Esophagus muscularis mucosa (tissue), 4 donors: ENCODE results near the gene RABAC1. TPM values are rescaled to one million over a fixed set of nuclear protein-coding genes. Genes with fewer than 3 reads are reported as not detected.

ENCODE experiments used
- DNase-seq: peaks from one replicate; pipeline ENCODE4 v3.0.0-alpha.2; 2017; ENCODE audit errors: extremely low spot score
- H3K27ac ChIP-seq, 4 donors: fragments of 200-600 bp; sonication (generic); replicated peaks in 1 of 4; 1 replicate in 3 of 4; 2 replicates in 1 of 4; pipeline ENCODE4 v1.5.1; 2016 to 2019; ENCODE audit warnings: mild to moderate bottlenecking in 1 of 4
- H3K27me3 ChIP-seq, 4 donors: fragments of 200-600 bp; sonication (generic); one replicate each; pipeline versions ENCODE4 v1.5.1 to v1.6.0; 2016 to 2019
- H3K36me3 ChIP-seq, 4 donors: fragments of 200-600 bp; sonication (generic); one replicate each; pipeline ENCODE4 v1.5.1; 2016 to 2019
- H3K4me1 ChIP-seq, 4 donors: fragments of 200-600 bp; sonication (generic); one replicate each; pipeline ENCODE4 v1.5.1; 2016 to 2019
- H3K4me3 ChIP-seq, 4 donors: fragments of 200-600 bp; sonication (generic); 1 replicate in 2 of 4; 2 replicates in 2 of 4; pipeline ENCODE4 v1.5.1; 2016 to 2019; ENCODE audit warnings: mild to moderate bottlenecking in 4 of 4, moderate library complexity in 1 of 4
- H3K9me3 ChIP-seq, 4 donors: fragments of 200-600 bp; sonication (generic); 1 replicate in 3 of 4; 2 replicates in 1 of 4; pipeline ENCODE4 v1.5.1; 2016 to 2019
- EP300 ChIP-seq: sonication (generic); formaldehyde crosslinking; IDR thresholded peaks from one replicate; pipeline ENCODE4 v1.6.1; 2017; ENCODE audit warnings: antibody characterized with exemption
- POLR2A ChIP-seq: fragments of 450-650 bp; IDR thresholded peaks from one replicate; pipeline ENCODE4 v1.6.1; 2017; ENCODE audit warnings: antibody characterized with exemption, moderate library complexity, mild to moderate bottlenecking, low read depth
- POLR2AphosphoS5 ChIP-seq, 2 donors: sonication (generic); formaldehyde crosslinking; IDR thresholded peaks; one replicate each; pipeline ENCODE4 v1.6.1; 2017; ENCODE audit warnings: antibody characterized with exemption in 2 of 2
- WGBS: methylation state at CpG from one replicate; pipeline ENCODE4 v1.1.5; 2018; 5-methylcytosine and 5-hydroxymethylcytosine counted together
- intact Hi-C: fragments of 100-400 bp; cut with DNase I; formaldehyde crosslinking; loops from one replicate; pipeline ENCODE4 v1.15.1; 2023
- total RNA-seq, 4 donors: library from RNA; depleted of rRNA; stranded (reverse); fragments of >200 nt; gene quantifications; one replicate each; pipeline versions ENCODE4 v1.1.0 to v1.2.1, GENCODE V29; 2016
- TF ChIP-seq, protein P1 (sequence below), 3 experiments: fragments of 200-600 bp in 2 of 3; fragments of 450-650 bp in 1 of 3; sonication (generic) in 2 of 3; IDR thresholded peaks; one replicate each; pipeline ENCODE4 v1.5.1; 2017 to 2019; ENCODE audit warnings: antibody characterized with exemption in 3 of 3, mild to moderate bottlenecking in 2 of 3, moderate library complexity in 1 of 3

Gene RABAC1
- total RNA-seq, 4 donors from 2014 or later = 142 to 250 (median 201) TPM

DNA sequence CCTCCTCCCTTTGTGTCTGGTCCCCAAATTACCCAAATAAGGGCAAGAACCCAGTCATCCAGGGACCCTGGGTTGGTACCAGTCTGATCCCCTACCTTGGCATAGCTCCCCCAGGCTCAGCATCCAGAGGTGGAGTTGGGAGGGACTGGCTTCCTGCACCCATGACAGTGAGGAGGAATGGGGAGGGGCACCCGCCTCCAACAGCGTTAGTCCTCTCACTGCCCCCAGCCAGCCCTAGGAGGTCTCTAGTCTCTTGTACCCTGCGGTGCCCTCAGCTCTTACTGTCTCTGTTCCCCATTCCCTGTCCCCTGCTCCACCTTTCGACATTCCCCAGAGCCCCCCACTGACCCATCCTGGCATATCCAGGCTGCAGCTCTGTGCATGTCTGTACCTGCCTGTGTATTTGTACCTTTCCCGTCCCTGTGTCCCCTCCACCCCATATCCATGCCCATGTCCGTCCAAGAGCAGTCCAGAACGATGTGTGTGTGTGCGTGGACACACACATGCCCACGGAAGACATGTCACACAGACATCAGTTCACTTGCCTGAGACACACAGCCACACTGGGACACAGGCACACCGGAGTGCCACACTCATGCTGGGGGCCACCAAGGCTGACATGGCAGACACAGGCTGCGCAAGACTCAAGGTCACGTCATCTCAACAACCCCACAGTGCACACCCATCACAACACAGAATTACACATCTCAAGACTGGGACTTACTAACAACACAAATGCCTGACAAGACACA is 48.7 kb downstream of the RABAC1 start:
- Histone ChIP-seq H3K9me3 (no peaks in the 10 kb centered on the region), H3K4me1 (peaks cover 0 to 22% (median 18%) of the 10 kb centered on the region in 4 donors), H3K4me3 (no peak overlapping the region), H3K27ac (no peak overlapping the region), H3K36me3 (peaks cover 5 to 28% (median 23%) of the 10 kb centered on the region in 4 donors), H3K27me3 (peaks cover 5 to 56% (median 34%) of the 10 kb centered on the region in 4 donors)
- intact Hi-C loops = no loop called here
- 46% methylated on average over 7 of the region's 12 CpGs for WGBS
- peak in 1 of 2 donors; percentile 12 for TF ChIP-seq POLR2AphosphoS5 (IDR thresholded peaks at IDR 0.05)
- TF ChIP-seq POLR2A = no peak
- TF ChIP-seq, protein P1, sequence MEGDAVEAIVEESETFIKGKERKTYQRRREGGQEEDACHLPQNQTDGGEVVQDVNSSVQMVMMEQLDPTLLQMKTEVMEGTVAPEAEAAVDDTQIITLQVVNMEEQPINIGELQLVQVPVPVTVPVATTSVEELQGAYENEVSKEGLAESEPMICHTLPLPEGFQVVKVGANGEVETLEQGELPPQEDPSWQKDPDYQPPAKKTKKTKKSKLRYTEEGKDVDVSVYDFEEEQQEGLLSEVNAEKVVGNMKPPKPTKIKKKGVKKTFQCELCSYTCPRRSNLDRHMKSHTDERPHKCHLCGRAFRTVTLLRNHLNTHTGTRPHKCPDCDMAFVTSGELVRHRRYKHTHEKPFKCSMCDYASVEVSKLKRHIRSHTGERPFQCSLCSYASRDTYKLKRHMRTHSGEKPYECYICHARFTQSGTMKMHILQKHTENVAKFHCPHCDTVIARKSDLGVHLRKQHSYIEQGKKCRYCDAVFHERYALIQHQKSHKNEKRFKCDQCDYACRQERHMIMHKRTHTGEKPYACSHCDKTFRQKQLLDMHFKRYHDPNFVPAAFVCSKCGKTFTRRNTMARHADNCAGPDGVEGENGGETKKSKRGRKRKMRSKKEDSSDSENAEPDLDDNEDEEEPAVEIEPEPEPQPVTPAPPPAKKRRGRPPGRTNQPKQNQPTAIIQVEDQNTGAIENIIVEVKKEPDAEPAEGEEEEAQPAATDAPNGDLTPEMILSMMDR (IDR thresholded peaks at IDR 0.05) = no peak
- TF ChIP-seq EP300 = no peak
- DNase-seq = no peak

DNA sequence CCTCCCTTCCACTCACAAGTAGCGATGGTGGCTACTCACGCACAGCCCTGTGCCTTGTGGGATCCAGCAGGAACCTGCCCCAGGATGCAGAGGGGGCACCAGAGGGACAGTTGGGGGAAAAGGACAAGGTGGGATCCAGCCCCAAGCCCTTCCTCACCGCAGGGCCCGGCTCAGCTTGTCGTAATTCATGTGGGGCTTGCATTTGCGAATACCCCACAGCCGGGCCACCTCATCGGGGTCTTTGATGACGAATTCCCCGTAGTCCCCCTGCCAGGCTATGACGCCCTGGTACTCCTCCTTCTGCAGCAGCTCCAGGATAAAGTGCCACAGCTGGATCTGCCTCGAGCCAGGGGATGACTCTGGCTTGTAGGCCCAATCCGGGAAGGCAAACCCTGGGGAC is 49.4 kb downstream of the RABAC1 start:
- H3K27ac ChIP-seq = no peak overlapping the region
- H3K9me3 ChIP-seq = no peaks in the 10 kb centered on the region
- 67% methylated on average over 2 of the region's 13 CpGs for WGBS
- peaks cover 0 to 15% (median 12%) of the 10 kb centered on the region in 4 donors for H3K4me1 ChIP-seq
- DNase-seq = no peak
- intact Hi-C loops = no loop called here
- H3K4me3 ChIP-seq = no peak overlapping the region
- H3K27me3 ChIP-seq = peaks cover 5 to 49% (median 29%) of the 10 kb centered on the region in 4 donors
- peaks cover 10 to 36% (median 30%) of the 10 kb centered on the region in 4 donors for H3K36me3 ChIP-seq
- TF ChIP-seq EP300 (no peak), POLR2AphosphoS5 (IDR thresholded peaks at IDR 0.05) (no peak), POLR2A (no peak)
- TF ChIP-seq, protein P1 (IDR thresholded peaks at IDR 0.05) = no peak

DNA sequence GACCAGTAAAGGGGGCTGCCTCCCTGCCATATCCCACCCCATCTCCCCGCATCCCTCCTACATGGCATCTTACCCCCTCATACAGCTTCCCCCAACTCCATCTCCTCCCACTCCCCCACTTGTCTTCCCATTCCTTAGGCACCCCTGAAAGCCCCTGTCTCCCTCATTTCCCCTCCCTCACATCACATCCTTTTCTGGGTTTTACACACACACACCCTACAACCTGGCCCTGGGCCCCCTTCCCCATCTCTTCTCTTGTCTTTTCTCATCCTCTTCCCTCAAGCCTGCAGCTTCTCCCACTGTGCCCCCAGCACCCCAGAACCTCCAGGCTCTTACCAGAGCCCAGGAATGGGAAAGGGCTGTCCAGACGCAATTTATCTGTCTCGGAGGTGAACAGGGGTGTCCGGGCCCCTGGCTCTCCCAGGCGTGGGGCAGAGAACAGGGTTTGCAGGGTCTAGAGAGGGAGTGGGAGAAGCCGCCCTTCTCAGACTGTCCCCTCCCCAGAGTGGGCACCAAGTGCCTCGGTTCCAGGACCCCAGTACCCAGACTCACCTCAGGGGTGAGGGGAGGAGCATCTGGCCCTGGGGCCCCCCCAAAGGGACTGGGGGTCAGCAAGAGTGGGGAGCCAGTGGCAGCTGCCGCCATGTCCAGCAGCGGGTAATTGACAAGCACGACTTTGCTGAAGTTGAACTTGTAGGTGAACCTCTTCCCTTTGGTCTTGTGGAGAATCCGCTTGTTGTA is 50.2 kb downstream of the RABAC1 start:
- peaks cover 5 to 43% (median 25%) of the 10 kb centered on the region in 4 donors for H3K27me3 ChIP-seq
- H3K27ac ChIP-seq = no peak overlapping the region
- no peaks in the 10 kb centered on the region for H3K9me3 ChIP-seq
- H3K4me3 ChIP-seq = no peak overlapping the region
- TF ChIP-seq EP300 (no peak), POLR2A (no peak), POLR2AphosphoS5 (IDR thresholded peaks at IDR 0.05) (no peak)
- TF ChIP-seq, protein P1 (IDR thresholded peaks at IDR 0.05) = no peak
- WGBS = 75% methylated on average over 11 of the region's 11 CpGs
- H3K4me1 ChIP-seq = peaks cover 0 to 15% (median 12%) of the 10 kb centered on the region in 4 donors
- intact Hi-C loops = no loop called here
- peaks cover 18 to 44% (median 38%) of the 10 kb centered on the region in 4 donors for H3K36me3 ChIP-seq
- no peak for DNase-seq

DNA sequence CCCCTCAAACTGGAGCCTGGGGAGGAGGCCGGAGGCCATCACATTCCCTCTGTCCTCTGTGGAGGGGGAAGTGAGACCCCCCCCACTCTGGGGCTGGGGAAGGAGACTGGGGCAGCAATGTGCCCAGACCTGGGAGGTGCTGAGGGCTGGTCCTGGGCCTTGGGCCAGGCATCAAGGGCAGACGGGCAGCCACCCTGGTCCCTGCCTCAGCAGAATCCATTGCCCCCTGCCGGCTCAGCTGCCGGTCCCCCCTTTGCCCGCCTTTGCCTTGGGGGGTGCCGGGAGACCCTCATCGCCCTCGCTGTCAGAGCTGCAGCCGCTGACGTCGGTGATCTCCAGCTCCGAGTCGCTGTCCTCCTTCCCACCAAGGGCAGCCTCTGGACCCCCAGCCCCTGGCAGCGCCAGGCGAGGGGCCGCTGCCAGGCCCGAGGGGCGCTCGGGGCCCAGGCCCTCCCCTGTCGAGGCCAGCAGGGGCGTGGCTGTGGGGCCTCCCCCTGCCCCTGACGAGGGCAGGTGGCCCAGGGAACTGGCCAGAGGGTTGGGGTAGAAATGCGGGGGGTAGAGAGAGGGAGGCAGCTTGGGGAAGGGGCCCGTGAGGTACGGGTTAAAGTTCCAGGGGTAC is 51.0 kb downstream of the RABAC1 start:
- H3K4me3 ChIP-seq = no peak overlapping the region
- H3K9me3 ChIP-seq = no peaks in the 10 kb centered on the region
- peaks cover 26 to 52% (median 46%) of the 10 kb centered on the region in 4 donors for H3K36me3 ChIP-seq
- 69% methylated on average over 10 of the region's 25 CpGs for WGBS
- intact Hi-C loops = no loop called here
- DNase-seq = no peak
- TF ChIP-seq, protein P1 (IDR thresholded peaks at IDR 0.05) = no peak
- TF ChIP-seq POLR2AphosphoS5 (IDR thresholded peaks at IDR 0.05) (no peak), POLR2A (no peak), EP300 (no peak)
- no peak overlapping the region for H3K27ac ChIP-seq
- peaks cover 0 to 35% (median 17%) of the 10 kb centered on the region in 4 donors for H3K27me3 ChIP-seq
- H3K4me1 ChIP-seq = peaks cover 0 to 9% (median 7%) of the 10 kb centered on the region in 4 donors
